GM18870 (cell line): Measurements from ENCODE around the gene ZSCAN21.
"Not testable (repeated sequence)": the region's sequence is repeated elsewhere in the genome, so short reads cannot be mapped to it uniquely, and the experiment has no call there.

ENCODE experiments used
- ATAC-seq: cut with Tn5 transposase; IDR thresholded peaks from one replicate; pipeline ENCODE4 v1.9.1; 2021; ENCODE audit warnings: moderate library complexity; ENCODE audit not compliant: unreplicated experiment

Gene ZSCAN21

DNA sequence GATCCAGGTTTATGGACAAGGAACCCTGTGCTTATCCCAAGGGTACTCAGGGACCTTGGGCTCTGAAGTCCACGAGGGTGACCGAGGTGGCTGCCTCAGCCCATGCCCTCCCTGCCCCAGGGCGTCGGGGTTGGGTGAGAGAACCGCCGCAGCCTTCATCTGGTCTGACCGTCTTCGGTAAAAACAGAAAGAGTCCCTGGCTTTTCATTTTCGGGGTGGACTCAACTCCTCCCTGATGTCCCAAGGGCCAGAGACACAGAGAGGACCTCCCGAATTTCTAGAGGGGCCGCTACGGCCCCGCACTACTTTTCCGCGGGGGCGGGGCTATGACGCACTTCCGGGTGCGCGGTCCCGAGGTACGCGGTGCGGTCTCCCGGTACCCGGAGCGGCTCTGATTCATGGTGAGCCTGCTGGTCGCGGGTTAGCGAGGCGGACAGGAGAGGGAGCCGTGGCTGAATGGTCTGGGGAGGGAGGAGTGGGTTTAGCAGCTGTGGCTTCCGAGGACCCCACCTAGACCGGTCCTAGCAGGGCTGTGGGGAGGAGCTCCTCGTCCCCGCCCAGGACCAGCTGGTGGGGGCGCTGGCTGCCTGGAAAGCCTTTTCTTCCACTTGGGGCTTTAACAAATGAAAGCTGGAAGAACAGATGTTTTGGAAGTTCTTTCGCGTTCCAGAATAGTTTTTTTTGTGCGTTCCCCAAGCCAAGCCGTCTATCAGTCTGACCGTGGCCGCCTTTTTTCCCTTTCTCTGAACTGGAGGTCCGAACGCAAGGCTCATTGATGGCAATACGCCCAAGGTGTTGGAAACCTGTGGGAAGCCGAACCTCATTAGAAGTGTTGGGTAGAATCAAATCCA lies at the start of gene ZSCAN21:
Gene ZSCAN21, plus strand, starts transcription at position 334 of the 851 bp plus-strand sequence. CDS start 7,233 bp downstream, outside the sequence.
- ATAC-seq, result peak; percentile 54

DNA sequence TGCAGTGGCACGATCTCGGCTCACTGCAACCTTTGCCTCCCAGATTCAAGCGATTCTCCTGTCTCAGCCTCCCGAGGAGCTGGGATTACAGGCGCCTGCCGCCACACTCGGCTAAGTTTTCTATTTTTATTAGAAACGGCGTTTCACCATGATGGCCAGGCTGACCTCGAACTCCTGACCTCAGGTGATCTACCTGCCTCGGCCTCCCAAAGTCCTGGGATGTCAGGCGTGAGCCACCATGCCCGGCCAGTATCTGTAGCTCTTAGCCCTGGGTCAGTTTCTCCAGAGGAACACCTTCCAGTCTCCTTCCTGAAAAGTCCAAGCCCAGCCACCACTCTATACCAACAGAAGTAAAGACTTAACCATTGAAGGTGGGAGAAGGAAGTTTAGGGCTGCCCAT lies 49.3 kb upstream of the ZSCAN21 start:
- ATAC-seq, result no peak

DNA sequence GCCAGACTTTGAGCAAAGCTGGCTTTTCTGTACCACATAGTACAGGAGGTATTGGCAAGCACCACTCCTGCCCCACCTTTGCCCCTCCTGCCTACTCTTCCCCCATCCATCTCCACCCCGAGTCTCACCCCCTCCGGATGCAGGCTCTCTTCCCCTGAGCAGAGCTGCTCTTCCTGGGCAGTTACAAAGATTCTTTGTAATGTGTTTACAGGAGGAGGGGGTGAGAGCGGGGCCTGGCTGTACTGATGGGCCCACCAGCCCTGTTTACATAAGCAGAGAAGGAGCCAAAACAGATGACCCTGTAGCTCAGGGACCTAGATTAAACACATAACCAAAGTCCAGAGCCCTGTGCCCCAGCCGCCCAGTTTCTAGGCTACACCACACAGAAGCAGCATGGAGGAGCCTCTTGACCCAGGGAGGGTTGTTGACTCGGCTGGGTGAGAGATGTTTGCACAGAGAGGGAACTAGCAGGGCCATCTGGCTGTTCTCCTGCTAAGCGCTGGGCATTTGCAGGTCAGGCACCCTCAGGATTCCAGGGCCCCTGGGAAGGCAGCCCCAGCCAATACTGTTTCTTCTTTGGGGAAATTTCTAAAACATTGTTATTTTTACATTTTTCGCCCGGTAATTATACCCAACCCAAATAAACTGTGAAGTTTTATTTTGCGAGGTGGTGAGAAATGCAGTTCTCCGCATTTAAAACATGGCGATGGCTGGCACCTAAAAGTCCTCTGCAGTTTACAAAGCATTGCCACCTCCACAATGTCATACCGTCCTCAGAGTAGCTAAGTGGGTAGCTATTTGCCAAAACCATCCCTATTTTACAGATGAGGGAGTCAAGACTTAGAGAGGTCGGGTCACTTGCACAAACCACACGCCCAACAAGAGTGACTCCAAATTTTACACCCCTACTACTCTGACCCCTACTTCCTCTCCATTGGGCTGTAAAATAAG lies 45.6 kb upstream of the ZSCAN21 start:
- no peak for ATAC-seq

DNA sequence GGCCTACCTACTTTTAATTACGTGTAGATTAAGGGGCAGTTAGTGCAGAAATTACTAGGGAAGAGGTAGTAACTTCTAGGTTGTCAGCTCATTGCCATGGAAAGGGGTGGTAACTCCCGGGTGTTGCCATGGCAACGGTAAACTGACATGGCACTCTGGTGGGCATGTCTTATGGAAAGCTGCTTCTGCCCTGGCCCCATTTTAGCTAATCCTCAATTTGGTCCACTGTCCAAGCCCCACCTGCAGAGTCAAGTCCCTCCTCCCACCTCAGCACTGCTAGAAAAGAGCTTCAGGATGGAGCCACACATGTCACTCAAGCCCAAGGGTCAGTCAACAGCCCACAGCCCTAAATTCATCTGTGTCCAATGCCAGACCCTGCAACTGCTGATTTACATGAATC lies 41.7 kb upstream of the ZSCAN21 start:
- no peak for ATAC-seq

DNA sequence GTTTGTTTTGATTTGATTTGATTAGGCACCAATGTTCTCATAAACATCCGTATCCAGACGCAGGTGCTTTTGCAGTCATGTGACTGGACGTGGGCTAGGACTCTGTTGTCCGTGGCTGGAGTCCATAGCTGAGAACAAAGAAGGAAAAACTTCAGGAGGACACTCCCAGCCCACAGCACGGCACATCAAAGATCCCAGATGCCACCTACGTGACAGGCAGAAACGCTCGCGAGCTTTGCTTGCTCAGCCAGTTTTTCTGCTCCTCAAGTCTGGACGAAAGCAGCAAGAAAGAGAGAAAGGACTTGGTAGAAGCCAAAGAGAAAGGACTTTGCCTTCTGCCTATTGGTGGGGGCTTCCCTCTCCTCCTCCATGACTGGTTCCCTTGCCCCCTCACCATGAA lies 41.0 kb upstream of the ZSCAN21 start:
- no peak for ATAC-seq

DNA sequence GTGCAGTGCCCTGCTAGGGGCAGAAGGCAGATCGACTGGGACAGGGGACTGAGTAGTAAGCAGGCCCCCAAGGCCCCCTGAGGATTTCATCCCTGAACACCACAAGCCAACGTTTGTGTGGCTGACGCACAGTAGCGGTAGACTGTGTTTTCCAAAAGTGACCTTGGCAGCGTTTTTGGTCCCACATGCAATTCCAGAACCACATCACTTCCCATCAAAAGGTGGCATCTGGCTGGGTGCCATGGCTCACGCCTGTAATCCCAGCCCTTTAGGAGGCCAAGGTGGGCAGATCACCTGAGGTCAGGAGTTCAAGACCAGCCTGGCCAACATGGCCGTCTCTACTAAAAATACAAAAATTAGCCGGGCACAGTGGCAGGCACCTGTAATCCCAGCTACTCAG lies 39.6 kb upstream of the ZSCAN21 start:
- ATAC-seq, result not testable (repeated sequence)

DNA sequence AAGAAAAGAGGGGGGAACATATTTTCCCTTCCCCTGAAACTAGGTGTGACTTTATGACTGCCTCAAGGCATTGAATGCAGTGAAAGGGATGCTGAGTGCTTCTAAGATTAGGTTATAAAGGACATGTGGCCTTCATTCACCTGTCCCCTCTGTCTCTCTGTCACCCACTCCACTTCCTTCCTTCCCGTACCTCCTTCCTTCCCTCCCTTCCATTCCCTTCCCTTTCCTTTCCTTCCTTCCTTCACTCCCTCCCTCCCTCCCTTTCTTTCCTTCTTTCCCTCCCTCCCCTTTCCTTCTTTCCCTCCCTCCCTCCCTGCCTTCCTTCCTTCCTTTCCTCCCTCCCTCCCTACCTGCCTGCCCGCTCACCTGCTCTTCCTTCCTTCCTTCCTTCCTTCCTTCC lies 38.7 kb upstream of the ZSCAN21 start:
- no peak for ATAC-seq

DNA sequence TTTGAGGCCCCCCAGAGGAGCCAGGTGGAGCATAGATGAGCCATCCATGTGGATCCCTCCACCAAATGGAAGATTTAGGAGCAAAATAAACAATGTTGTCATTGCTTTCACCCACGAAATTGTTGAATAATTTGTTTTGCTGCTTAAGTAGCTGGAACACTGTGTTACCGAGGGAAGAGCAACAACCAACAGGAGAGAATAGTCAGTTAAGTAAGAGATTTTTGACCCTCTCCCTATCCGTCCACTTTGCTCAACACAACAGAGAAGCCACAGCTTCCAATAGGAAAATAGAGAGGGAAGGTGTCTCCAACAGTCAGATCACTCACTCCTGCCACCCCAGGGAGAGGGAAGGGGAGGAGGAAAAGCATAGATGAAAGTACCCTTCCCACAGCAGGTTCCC lies 38.1 kb upstream of the ZSCAN21 start:
- ATAC-seq, result no peak

DNA sequence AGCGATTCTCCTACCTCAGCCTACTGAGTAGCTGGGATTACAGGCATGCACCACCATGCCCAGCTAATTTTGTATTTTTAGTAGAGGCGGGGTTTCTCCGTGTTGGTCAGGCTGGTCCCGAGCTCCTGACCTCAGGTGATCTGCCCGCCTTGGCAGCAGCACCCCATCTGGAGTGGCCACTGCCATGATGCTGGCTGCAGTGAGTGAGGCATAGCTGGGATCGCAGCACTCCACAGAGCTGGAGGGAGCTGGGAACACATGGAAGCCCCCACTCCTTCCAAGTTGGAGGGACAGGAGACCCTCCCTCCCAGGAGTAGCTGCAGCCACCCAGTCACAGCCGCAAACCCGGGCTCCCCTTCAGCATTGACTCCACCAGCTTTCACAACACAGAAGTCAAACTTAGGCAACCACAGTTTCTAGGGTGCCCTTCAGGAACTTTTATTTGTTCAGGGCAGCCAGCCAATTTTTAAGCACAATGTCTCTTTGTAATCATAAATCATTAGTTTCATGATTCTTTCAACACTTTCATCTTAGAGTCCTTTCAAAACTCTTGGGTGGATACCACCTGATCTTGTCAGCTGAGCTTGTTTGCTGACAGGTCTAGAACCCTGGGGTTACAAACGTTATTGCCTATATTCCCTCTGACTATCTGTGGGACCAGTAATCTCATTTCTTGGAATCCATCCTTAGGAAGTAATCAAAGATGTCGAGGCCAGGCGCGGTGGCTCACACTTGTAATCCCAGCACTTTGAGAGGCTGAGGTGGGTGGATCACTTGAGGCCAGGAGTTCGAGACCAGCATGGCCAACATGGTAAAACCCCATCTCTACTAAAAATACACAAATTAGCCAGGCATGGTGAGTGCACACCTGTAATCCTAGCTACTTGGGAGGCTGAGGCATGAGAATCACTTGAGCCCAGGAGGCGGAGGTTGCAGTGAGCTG lies 36.9 kb upstream of the ZSCAN21 start:
- ATAC-seq, result not testable (repeated sequence)

DNA sequence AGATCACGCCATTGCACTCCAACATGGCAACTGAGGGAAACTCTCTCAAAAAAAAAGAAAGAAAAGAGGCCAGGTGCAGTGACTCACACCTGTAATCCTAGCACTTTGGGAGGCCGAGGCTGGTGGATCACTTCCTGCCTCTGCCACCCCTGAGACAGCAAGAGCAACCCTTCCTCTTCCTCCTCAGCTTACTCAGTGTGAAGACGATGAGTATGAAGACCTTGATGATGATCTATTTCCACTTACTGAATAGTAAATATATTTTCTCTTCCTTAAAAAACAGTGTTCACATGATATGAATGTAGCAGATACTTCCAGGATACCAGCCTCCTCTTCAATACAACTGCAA lies 36.3 kb upstream of the ZSCAN21 start:
- ATAC-seq, result no peak

DNA sequence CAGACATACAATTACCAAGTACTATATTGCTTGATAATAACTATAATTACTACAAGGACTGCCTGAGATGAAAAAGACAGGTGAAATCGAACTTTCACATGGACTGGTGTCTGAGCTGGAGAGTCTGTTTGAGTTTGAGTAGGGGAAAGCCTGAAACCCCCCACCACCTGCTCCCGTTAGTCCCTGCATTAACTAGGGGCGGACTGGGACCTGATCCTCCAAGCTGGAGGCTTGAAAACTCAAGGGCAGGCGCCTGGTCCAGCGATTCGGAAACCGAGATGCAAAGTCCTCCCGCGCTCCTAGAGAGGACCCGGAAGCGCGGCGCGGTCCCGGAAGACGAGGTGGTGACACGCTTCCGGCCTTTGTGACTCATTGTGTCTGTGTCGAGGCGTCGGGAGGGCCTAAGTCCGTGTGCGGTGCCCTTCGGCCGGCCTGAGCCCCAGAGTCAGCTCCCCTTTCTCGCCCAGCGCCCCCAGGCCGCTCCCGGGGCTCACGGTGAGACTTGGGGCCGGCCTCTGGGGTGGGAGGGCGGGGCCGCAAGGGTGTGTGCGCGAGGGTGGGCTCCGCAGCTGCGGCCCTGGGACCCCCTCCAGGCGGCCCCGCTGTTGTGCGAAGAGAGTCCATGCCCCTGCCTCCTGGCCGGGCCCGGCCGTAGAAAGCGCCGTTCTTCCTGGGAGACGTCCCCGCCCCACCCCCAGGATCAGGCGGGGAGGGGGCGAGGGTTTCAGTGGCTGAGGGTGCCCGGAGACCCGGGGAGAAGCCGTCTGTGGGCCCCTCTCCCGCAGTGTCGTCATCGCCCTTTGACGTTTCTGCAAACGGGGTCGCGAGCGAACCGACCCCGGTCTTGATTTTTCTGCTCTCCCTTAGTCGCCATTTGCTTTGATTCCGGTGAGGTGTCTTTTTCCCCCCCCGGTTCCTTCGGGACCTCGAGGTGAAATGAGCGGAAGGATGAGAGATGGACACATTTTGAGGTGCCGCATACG lies 34.1 kb upstream of the ZSCAN21 start, which contains the start of gene ZKSCAN1:
Gene ZKSCAN1, plus strand, starts transcription at position 365 of the 983 bp plus-strand sequence. CDS start 7,911 bp downstream, outside the sequence.
- ATAC-seq, result peak; percentile 80

DNA sequence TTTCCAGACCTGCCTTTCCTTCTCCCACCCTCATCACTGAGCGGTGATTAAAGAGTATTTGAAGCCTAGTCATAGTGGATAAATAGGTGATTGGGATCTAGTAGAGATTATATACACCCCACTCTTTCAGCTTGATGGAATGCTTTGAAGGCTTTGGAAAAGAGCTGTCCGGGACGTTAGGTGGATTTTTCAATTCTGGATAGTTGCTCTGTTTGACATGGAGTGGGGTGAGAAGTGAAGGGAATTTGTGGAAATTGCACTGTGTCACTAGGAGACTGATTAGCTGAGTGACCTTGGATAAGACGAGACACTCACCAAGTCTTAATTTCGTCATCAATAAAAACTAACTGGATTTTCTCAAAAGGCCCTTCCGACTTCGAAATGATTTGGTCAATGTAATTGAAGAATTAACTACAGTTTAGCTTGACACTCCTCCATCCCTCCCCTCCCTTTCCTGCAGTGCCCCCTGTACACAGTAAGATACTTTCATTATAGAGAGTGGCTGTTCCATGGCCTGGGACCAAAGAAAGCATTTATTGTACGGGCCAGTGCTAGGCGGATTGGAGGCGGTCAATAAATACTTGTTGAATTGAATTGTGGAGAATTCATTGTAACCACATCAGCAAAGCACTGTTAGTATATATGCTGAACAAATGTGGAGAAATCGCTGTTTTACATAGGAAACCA lies 33.2 kb upstream of the ZSCAN21 start:
- no peak for ATAC-seq

DNA sequence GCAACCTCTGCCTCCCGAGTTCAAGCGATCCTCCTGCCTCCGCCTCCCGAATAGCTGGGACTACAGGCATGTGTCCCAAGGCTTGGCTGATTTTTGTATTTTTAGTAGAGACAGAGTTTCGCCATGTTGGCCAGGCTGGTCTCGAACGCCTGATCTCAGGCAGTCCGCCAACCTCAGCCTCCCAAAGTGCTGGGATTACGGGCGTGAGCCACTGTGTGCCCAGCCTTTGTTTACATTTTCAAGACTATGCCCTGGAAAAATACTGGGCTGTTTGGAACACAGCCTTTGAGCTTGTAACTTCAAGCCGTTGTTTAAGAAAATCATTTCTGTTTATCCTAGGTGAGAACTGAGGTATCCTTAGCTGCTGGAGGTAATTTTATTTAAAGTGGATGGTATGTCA lies 32.3 kb upstream of the ZSCAN21 start:
- ATAC-seq, result no peak

DNA sequence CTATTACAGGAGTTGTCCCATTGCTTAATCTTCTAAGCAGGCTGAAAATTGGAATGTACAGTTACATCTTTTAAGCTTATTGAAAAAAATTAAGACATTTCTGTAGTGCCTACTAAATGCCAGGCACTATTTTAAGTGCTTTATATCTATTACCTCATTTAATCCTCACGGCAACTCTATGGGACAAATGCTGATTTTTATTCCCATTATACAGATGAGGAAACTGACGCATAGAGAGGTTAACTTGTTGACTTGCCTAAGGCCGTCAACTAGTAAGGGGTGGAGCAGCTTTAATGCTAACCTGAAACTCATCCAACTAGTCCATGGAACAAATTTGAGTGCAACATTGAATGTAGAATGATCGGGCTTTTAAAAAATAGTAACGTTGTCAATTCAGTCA lies 31.7 kb upstream of the ZSCAN21 start:
- ATAC-seq, result no peak

DNA sequence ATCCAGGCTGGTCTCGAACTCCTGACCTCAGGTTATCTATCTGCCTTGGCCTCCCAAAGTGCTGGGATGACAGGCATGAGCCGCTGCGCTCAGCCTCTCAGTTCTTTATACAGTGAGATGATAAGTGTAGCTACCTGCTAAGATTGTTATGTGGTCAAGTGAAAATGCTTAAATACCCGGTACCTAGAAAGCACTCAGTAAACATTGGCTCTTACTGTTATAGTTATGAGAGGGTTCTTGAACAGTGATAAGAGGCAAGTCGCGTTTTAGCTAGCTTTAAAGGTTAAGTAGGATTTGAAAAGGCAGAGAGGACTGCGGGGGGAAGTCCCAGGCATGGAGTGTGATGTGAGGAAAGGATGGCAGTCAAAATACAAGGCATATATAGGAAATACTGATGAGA lies 29.7 kb upstream of the ZSCAN21 start:
- ATAC-seq, result no peak

DNA sequence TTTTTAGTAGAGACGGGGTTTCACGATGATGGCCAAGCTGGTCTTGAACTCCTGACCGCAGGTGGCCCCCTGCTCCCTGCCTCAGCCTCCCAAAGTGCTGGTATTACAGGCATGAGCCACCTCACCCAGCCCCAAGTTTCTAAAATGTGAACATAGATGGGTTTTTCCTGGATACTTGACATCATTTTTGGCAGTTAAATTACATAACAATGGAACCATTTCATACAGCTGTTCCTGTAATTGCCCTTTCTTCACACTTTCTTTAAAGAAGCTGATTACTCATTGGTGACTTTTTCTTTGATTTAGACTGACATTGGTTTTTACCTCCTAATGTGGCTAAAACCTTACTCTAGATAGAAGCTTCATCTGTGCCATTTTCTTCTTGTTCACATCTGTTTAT lies 28.3 kb upstream of the ZSCAN21 start:
- no peak for ATAC-seq

DNA sequence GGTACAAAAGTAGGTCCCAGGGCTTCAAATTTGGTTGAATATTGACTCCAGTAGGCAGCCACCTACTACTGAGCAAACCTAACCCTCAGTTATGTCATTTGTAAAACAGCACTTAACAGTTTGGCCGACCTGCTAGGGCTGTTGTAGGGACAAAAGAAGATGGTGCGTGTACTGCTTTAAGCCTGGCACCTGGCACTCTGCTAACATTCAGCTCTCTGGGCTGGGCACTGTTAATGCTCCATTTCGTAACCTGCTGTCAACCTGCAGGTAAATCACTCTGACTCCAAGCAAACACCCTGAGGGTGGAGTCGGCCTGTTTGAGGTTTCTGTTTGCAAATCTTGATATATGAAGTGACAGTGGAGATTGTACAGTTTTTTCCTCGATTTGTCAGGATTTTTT lies 27.0 kb upstream of the ZSCAN21 start:
- no peak for ATAC-seq

DNA sequence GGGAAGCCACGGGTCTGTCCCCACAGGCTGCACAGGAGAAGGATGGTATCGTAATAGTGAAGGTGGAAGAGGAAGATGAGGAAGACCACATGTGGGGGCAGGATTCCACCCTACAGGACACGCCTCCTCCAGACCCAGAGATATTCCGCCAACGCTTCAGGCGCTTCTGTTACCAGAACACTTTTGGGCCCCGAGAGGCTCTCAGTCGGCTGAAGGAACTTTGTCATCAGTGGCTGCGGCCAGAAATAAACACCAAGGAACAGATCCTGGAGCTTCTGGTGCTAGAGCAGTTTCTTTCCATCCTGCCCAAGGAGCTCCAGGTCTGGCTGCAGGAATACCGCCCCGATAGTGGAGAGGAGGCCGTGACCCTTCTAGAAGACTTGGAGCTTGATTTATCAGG lies 26.0 kb upstream of the ZSCAN21 start:
- no peak for ATAC-seq
